ENCODE results near the gene ACRV1. TPM values are rescaled to one million over a fixed set of nuclear protein-coding genes. Genes with fewer than 3 reads are reported as not detected.
A peak's percentile ranks its signal among the peaks of the same experiment; 100 is the strongest.

Gene ACRV1
- polyA plus RNA-seq, 1 donor, result 0.18 TPM

DNA sequence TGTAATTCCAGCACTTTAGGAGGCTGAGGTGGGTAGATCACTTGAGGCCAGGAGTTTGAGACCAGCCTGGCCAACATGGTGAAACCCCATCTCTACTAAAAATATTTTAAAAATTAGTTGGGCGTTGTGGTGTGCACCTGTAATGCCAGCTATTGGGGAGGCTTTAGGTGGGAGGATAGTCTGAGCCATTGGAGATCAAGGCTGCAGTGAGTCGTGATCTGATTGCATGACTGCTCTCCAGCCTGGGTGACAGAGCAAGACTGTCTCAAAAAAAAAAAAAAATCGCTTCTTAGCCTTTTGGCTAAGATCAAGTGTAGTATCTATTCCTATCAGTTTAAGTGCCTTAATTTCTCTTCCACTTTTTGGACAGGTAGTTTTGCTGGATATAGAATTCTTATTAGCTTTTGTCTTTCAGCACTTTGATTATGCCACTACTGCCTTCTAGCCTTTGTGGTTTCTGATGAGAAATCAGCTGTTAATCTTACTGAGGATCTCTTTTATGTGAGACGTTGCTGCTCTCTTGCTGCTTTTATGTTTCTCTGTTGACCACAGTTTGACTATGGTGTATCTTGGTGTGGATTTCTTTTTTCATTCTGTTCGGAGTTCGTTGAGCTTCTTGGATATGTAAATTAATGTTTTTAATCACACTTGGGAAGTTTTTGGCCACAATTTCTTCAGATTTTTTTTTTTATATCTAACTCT lies 31.0 kb downstream of the ACRV1 start:
- DNase-seq, result no peak

DNA sequence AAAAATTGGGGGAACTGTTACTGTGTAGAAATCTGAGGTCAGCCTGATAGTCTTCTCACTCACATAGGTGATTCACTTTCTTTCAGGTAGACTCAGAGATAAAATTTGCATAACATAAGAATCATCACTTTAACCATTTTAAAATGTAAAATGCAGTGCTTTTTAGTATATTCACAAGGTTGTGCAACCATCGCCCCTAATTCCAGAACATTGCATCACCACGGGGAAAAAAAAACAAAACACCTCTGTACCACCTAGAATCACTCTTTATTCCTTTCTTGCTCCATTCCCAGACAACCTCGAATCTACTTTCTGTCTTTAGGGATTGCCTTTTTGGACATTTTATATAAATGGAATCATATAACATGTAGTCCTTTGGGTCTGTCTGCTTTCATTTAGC lies 34.8 kb downstream of the ACRV1 start:
- DNase-seq, result no peak

DNA sequence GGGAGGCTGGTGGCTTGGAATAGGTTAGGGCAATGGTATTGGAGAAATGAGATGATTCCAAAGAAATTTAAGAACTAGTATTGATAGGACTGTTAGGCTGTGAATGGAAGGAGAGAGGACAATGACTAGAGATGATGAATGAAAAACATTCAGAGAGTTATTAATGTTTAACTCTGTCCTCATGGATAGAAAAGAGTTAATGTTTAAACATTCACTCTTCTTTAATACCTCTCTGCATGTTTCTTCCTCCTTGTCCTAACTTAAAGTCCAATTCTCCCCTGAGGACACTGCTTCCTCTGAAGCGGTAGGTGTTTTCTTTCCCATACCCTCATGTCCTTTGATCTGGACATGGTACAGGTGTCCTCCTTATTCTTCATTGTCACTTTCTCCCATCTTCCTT lies 42.3 kb downstream of the ACRV1 start:
- no peak for DNase-seq

DNA sequence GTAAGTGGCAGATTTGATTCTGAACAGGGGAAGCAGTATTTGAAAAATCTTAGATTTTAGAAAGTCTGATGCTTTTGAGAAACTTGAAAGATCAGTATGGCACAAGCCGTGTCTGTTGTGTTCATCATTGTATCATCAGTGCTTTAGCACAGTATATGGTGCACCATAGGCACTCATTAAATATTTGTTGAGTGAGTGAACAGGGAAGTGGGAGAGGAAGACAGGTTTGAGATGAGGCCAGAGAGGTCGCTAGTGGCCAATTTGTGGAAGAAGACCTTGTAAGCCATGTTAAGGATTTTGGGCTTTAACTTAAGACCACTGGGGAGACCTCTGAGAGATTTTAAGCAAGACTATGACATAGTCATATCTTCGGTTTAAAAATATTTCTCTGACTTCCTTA lies 42.8 kb downstream of the ACRV1 start:
- DNase-seq, result no peak

- no peak for DNase-seq
These were observed 53.3 kb downstream of the ACRV1 start for GRCh38 chr11:125627236-125627910.

DNA sequence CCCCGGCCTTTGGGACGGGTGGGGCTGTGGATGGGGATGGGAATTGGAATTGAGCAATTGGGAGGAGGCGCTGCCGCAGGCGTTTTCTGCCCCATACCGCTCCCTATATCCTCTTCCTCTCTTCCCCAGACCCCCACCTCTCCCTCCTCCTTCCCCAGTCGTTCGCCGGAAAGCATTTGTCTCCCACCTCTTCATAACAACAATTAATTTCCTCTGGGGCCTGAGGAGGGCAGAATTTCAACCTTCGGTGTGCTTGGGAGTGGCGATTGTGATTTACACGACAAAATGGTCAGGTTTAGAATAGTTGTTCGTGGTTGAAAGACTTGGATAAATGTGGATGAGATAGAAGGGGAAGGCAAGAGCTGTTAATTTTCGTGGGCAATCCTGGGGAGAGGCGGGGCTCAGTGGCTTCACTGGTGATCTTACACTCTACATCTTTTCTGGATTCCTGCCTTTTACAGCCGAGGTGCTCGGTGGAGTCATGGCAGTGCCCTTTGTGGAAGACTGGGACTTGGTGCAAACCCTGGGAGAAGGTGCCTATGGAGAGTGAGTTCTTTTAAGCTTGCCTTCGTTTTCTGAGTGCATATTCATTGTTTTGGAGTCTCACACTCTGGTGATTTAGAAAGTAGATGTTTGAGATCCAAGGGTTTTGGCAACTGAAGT lies 54.2 kb downstream of the ACRV1 start:
- no peak for DNase-seq

- DNase-seq, result peak; percentile 92
These were observed 54.9 kb downstream of the ACRV1 start for GRCh38 chr11:125625630-125626287.

- DNase-seq, result no peak
These were observed 55.4 kb downstream of the ACRV1 start for GRCh38 chr11:125625225-125625629.

DNA sequence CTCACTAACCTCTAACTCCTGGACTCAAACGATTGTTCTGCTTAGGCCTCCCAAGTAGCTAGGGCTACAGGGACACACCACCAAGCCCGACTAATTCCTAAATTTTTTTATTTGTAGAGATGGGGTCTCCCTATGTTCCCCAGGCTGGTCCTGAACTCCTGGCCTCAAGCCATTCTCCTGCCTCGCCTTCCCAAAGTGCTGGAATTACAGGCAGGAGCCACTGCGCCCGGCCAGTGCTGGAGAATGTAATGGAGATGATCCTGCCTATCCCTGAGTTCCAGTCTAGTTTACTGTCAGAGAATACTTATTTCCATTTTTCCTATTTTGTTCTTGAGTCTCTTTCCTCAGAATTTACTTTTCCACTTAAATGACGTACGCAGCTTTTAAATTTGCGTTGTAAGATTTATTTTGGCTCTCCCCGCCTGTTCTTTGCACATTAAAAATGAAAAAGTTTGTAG lies 55.9 kb downstream of the ACRV1 start, which contains the start of gene CHEK1:
Gene CHEK1, plus strand, starts transcription at position 408 of the 458 bp plus-strand sequence. CDS start 1,606 bp downstream, outside the sequence.
- DNase-seq, result no peak

GRCh38 chr11:125623064-125623463 lies 57.6 kb downstream of the ACRV1 start:
- DNase-seq, result no peak

GRCh38 chr11:125621995-125622394 lies 58.7 kb downstream of the ACRV1 start:
- DNase-seq, result no peak

Other genes starting within 250 kb of the ACRV1 start
- gene FEZ1, start 184.6 kb downstream of the ACRV1 start, polyA plus RNA-seq (ENCODE audit: insufficient read length), result 6.7 TPM
- 56.3 TPM for gene EI24, start 111.4 kb downstream of the ACRV1 start, polyA plus RNA-seq (ENCODE audit: insufficient read length)
- gene STT3A, start 88.0 kb downstream of the ACRV1 start, polyA plus RNA-seq (ENCODE audit: insufficient read length), result 104 TPM
- gene CHEK1, start 55.7 kb downstream of the ACRV1 start, polyA plus RNA-seq (ENCODE audit: insufficient read length), result 8.8 TPM
- not detected for gene PATE1, start 65.4 kb upstream of the ACRV1 start, polyA plus RNA-seq (ENCODE audit: insufficient read length)
- gene PATE2, start 98.0 kb upstream of the ACRV1 start, polyA plus RNA-seq (ENCODE audit: insufficient read length), result not detected
- gene PATE3, start 107.3 kb upstream of the ACRV1 start, polyA plus RNA-seq (ENCODE audit: insufficient read length), result not detected
- gene PATE4, start 152.5 kb upstream of the ACRV1 start, polyA plus RNA-seq (ENCODE audit: insufficient read length), result not detected
- 4.6 TPM for gene HYLS1, start 206.8 kb upstream of the ACRV1 start, polyA plus RNA-seq (ENCODE audit: insufficient read length)
- gene PUS3, start 222.4 kb upstream of the ACRV1 start, polyA plus RNA-seq (ENCODE audit: insufficient read length), result 8.9 TPM
- gene DDX25, start 223.7 kb upstream of the ACRV1 start, polyA plus RNA-seq (ENCODE audit: insufficient read length), result 0.62 TPM